DND-41 (cell line): ENCODE measurements around the gene ROS1.

Source experiments
- CTCF ChIP-seq: IDR thresholded peaks from 2 replicates; pipeline ENCODE4 v1.5.1; 2012; ENCODE audit warnings: borderline replicate concordance, low read length, moderate library complexity, mild to moderate bottlenecking; ENCODE audit not compliant: poor library complexity, severe bottlenecking; ENCODE audit errors: extremely low read depth
- EZH2 ChIP-seq: IDR thresholded peaks from 3 replicates; pipeline ENCODE4 v1.6.1; 2012; ENCODE audit warnings: borderline replicate concordance, low read depth, mild to moderate bottlenecking, moderate library complexity, low read length, inconsistent platforms; ENCODE audit not compliant: severe bottlenecking

GRCh38 chr6:117288083-117288715 is 137.5 kb downstream of the ROS1 start:
- TF ChIP-seq CTCF (no peak), EZH2 (no peak)
